Mesendoderm (in vitro differentiated cells): ENCODE data around the gene TSPAN7.

Experiments used
- DNase-seq: peaks from one replicate; pipeline ENCODE4 v3.0.0; 2013
- H2AK5ac ChIP-seq: 2 replicates; pipeline ENCODE4 v1.6.1; 2013; ENCODE audit warnings: low read length, inconsistent platforms
- H2BK120ac ChIP-seq: 2 replicates; pipeline ENCODE4 v1.6.1; 2013; ENCODE audit warnings: low read depth, mild to moderate bottlenecking, low read length, moderate library complexity, mixed read lengths
- H2BK15ac ChIP-seq: replicated peaks from 2 replicates; pipeline ENCODE4 v1.6.1; 2013; ENCODE audit warnings: low read depth, mild to moderate bottlenecking, moderate library complexity
- H2BK5ac ChIP-seq: 2 replicates; pipeline ENCODE4 v1.6.1; 2013; ENCODE audit warnings: low read length, inconsistent platforms
- H3K18ac ChIP-seq: 2 replicates; pipeline ENCODE4 v1.6.1; 2013; ENCODE audit warnings: mild to moderate bottlenecking, low read length, mixed read lengths
- H3K23ac ChIP-seq: one replicate; pipeline ENCODE4 v1.6.1; 2013; ENCODE audit warnings: low read length
- H3K27ac ChIP-seq: 2 replicates; pipeline ENCODE4 v1.5.1; 2013; ENCODE audit warnings: low read depth, mild to moderate bottlenecking, inconsistent platforms, low read length, moderate library complexity
- H3K27me3 ChIP-seq: 2 replicates; pipeline ENCODE4 v1.6.1; 2013; ENCODE audit warnings: low read length, control low read depth, mild to moderate bottlenecking, inconsistent platforms; ENCODE audit not compliant: insufficient read depth, poor library complexity
- H3K36me3 ChIP-seq: 2 replicates; pipeline ENCODE4 v1.6.1; 2013; ENCODE audit warnings: low read length, inconsistent platforms; ENCODE audit not compliant: control insufficient read depth, insufficient read depth
- H3K4ac ChIP-seq: one replicate; pipeline ENCODE4 v1.6.1; 2013; ENCODE audit warnings: low read depth, mild to moderate bottlenecking, low read length, moderate library complexity
- H3K4me1 ChIP-seq: 2 replicates; pipeline ENCODE4 v1.6.1; 2013; ENCODE audit warnings: low read depth, low read length, inconsistent platforms; ENCODE audit not compliant: control insufficient read depth
- H3K4me2 ChIP-seq: 2 replicates; pipeline ENCODE4 v1.6.1; 2013; ENCODE audit warnings: low read length
- H3K4me3 ChIP-seq: 2 replicates; pipeline ENCODE4 v1.5.1; 2013; ENCODE audit warnings: mild to moderate bottlenecking, low read length
- H3K56ac ChIP-seq: one replicate; pipeline ENCODE4 v1.6.1; 2013; ENCODE audit warnings: low read length
- H3K79me1 ChIP-seq: 2 replicates; pipeline ENCODE4 v1.6.1; 2013; ENCODE audit warnings: low read length, inconsistent platforms
- H3K79me2 ChIP-seq: 2 replicates; pipeline ENCODE4 v1.6.1; 2013; ENCODE audit warnings: mild to moderate bottlenecking, low read length; ENCODE audit not compliant: control insufficient read depth, insufficient read depth
- H3K9ac ChIP-seq: 2 replicates; pipeline ENCODE4 v1.6.1; 2013; ENCODE audit warnings: low read length, inconsistent platforms
- H4K5ac ChIP-seq: one replicate; pipeline ENCODE4 v1.6.1; 2013; ENCODE audit warnings: low read length
- H4K8ac ChIP-seq: one replicate; pipeline ENCODE4 v1.6.1; 2013; ENCODE audit warnings: low read depth, mild to moderate bottlenecking, control low read depth, low read length, moderate library complexity
- WGBS: extraction: QIAGEN DNeasy Blood & Tissue Kit; methylation state at CpG from one replicate; pipeline ENCODE4 v1.1.7; 2013; ENCODE audit warnings: low lambda C conversion rate, missing lambda C conversion rate; ENCODE audit not compliant: insufficient coverage; ENCODE audit errors: extremely low coverage; 5-methylcytosine and 5-hydroxymethylcytosine counted together

TSPAN7 gene

DNA sequence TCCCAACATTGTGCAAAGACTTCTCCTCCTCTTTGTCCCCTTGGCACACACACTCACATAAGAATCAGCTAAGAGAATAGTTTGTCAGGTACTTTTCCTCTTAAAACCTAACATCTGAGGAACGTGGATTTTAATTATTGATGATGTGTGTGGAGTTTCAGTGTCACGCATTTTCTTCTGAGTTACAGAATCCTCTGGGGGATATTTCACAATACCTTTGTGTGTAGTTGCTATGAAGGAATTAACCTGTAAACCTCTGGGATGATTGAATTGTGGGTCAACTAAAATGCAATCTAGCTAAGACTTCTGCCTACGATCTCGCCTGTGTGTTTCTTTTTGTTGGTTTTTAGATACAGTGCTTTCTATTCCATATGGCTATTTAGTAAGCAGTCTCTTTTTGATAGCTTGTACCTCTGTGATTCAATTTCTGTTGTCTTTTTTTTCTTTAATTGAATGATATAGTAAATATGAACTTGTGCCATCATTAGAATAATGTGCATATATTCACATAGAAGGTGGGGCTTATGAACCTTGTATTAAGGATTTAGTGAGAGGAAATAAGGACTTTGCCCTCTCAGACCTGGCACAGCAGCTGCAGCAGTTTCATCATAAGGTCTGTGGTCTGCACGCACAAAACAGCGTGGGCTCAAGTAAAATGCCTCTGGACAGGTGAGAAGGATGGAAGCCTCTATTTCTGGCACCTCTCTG, 99.2 kb downstream of the TSPAN7 start:
- no peak for DNase-seq
- no peak overlapping the region for H3K56ac ChIP-seq
- H4K8ac ChIP-seq: no peak overlapping the region
- H3K4me3 ChIP-seq: no peak overlapping the region
- no peaks in the 10 kb centered on the region for H3K79me1 ChIP-seq
- H2BK15ac ChIP-seq: no peak overlapping the region
- no peak overlapping the region for H3K9ac ChIP-seq
- no peaks in the 10 kb centered on the region for H3K27me3 ChIP-seq
- H3K79me2 ChIP-seq: no peaks in the 10 kb centered on the region
- no peak overlapping the region for H2AK5ac ChIP-seq
- H2BK5ac ChIP-seq: no peak overlapping the region
- no peak overlapping the region for H3K23ac ChIP-seq
- no peak overlapping the region for H4K5ac ChIP-seq
- H3K4me1 ChIP-seq: no peaks in the 10 kb centered on the region
- no peak overlapping the region for H3K4ac ChIP-seq
- H3K27ac ChIP-seq: no peak overlapping the region
- no CpG with 5 or more reads among the region's 6 CpGs for WGBS
- H2BK120ac ChIP-seq: no peak overlapping the region
- H3K4me2 ChIP-seq: no peak overlapping the region
- no peak overlapping the region for H3K18ac ChIP-seq
- H3K36me3 ChIP-seq: no peaks in the 10 kb centered on the region

DNA sequence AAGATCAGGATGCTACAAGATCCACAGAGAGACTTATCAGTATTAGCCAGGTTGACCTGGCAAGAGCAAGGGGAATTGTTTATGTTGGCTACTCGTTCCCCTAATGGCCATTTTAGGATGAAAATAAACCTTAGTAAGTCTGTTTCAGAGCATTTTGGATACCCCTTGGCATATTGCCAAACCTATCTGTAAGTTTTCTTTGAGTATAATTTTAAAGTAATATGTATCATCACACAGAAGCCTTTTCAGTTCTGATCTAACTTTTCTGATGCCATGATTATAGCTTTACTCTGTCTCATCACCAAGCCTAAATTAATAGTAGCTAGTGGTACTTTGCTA, 99.7 kb downstream of the TSPAN7 start:
- Histone ChIP-seq H3K56ac (no peak overlapping the region), H3K36me3 (no peaks in the 10 kb centered on the region), H3K4me1 (no peaks in the 10 kb centered on the region), H3K79me1 (no peaks in the 10 kb centered on the region), H2BK120ac (no peak overlapping the region), H3K27me3 (no peaks in the 10 kb centered on the region), H3K23ac (no peak overlapping the region), H4K5ac (no peak overlapping the region), H2BK15ac (no peak overlapping the region), H2AK5ac (no peak overlapping the region), H3K18ac (no peak overlapping the region), H3K4me2 (no peak overlapping the region), H3K79me2 (no peaks in the 10 kb centered on the region), H4K8ac (no peak overlapping the region), H3K4me3 (no peak overlapping the region), H3K4ac (no peak overlapping the region), H3K27ac (no peak overlapping the region), H2BK5ac (no peak overlapping the region), H3K9ac (no peak overlapping the region)
- no peak for DNase-seq
- whole genome bisulfite sequencing: no CpG with 5 or more reads among the region's 1 CpG

DNA sequence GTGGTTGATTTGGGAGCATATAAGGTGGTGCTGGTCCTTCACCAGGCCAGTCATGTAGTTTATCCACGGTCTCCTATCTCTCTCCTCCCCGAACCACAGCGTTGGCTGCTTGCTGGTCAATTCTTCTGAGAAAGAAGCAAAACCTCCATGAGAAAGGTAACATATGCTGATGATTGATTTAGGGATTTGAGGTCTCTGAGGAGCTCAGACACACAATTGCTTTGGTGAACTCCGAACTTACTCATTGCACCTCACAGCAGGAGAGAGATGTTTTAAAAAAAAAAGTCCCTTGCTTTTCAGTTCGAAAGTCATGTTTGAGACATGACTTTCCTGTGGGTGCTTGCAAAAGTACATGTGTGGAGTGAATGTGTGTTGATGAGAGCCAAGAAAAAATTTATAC, 100.2 kb downstream of the TSPAN7 start:
- Histone ChIP-seq H4K8ac (no peak overlapping the region), H2BK5ac (no peak overlapping the region), H3K4me1 (no peaks in the 10 kb centered on the region), H3K27me3 (no peaks in the 10 kb centered on the region), H2AK5ac (no peak overlapping the region), H3K79me1 (no peaks in the 10 kb centered on the region), H3K18ac (no peak overlapping the region), H3K23ac (no peak overlapping the region), H2BK120ac (no peak overlapping the region), H3K27ac (no peak overlapping the region), H2BK15ac (no peak overlapping the region), H3K9ac (no peak overlapping the region), H3K36me3 (no peaks in the 10 kb centered on the region), H3K4me3 (no peak overlapping the region), H3K79me2 (no peaks in the 10 kb centered on the region), H3K56ac (no peak overlapping the region), H3K4ac (no peak overlapping the region), H3K4me2 (no peak overlapping the region), H4K5ac (no peak overlapping the region)
- no CpG with 5 or more reads among the region's 5 CpGs for WGBS
- no peak for DNase-seq

DNA sequence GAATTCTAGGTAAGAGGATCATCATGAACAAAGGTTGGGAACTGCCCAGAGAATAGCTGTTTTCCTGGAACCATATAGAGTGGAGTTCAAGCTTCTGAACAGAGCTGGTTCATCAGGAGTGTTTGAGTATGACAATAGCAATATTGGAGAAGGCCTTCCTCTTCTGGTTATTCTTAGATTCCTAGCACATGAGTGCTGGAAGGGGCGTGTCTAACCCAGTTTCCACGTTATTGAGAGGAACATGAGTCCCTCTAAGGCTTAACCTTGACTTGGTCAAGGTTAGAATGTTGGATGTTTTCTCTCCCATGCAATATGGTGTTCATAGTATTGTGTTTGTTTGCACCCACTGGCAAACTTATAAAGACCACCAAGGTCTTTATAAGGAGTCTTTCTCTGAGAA, 101.3 kb downstream of the TSPAN7 start:
- Histone ChIP-seq H3K79me2 (no peaks in the 10 kb centered on the region), H3K27ac (no peak overlapping the region), H3K4ac (no peak overlapping the region), H2AK5ac (no peak overlapping the region), H3K4me3 (no peak overlapping the region), H3K18ac (no peak overlapping the region), H4K8ac (no peak overlapping the region), H3K79me1 (no peaks in the 10 kb centered on the region), H3K23ac (no peak overlapping the region), H3K4me2 (no peak overlapping the region), H2BK5ac (no peak overlapping the region), H3K9ac (no peak overlapping the region), H4K5ac (no peak overlapping the region), H2BK15ac (no peak overlapping the region), H3K36me3 (no peaks in the 10 kb centered on the region), H3K56ac (no peak overlapping the region), H3K27me3 (no peaks in the 10 kb centered on the region), H3K4me1 (no peaks in the 10 kb centered on the region), H2BK120ac (no peak overlapping the region)
- DNase-seq: no peak
- no CpG with 5 or more reads among the region's 2 CpGs for WGBS

DNA sequence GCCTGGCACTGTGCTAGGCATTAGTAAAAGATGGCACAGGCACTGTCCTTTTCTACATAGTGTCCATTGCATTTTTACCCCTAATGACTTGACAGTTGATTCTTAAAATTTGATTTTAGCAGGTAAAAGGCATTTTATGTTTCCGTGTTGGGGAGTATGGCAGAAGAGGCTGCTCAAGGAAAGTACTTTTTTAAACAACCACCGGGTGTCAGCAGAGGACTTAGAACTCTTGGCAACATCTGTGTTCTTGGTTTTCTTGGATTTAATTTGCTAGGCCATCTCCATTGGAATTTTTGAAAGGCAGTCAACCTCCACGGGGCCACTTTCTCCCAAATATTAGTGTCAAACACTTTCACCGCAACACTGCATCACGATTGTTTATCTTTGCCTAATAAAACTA, 102.9 kb downstream of the TSPAN7 start:
- Histone ChIP-seq H3K9ac (no peak overlapping the region), H2BK15ac (no peak overlapping the region), H4K5ac (no peak overlapping the region), H4K8ac (no peak overlapping the region), H3K4ac (no peak overlapping the region), H3K36me3 (no peaks in the 10 kb centered on the region), H3K79me2 (no peaks in the 10 kb centered on the region), H2AK5ac (no peak overlapping the region), H3K79me1 (no peaks in the 10 kb centered on the region), H3K27ac (no peak overlapping the region), H3K23ac (no peak overlapping the region), H3K18ac (no peak overlapping the region), H3K4me2 (no peak overlapping the region), H2BK5ac (no peak overlapping the region), H3K4me1 (no peaks in the 10 kb centered on the region), H3K56ac (no peak overlapping the region), H2BK120ac (no peak overlapping the region), H3K27me3 (no peaks in the 10 kb centered on the region), H3K4me3 (no peak overlapping the region)
- no CpG with 5 or more reads among the region's 5 CpGs for WGBS
- DNase-seq: peak; percentile 48

DNA sequence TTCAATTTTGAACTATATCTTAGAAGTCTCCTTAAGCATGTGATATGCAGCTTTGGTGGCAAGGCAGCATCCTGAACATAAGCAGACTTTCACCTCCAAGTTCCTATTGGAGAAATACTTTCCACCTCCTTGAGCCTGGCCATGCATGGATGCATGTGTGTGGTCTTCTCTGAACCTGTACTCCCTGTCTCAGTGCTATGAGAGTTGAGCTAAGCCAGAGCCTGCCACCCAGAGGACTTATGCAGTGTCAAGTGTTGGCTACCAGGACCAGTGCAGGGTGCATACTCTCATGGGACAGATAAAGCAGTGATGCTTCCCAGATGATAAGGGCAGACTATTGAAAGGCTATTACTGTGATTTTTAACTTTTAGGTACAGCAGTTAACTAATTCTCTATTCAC, 105.6 kb downstream of the TSPAN7 start:
- Histone ChIP-seq H3K27me3 (no peaks in the 10 kb centered on the region), H3K36me3 (no peaks in the 10 kb centered on the region), H4K8ac (no peak overlapping the region), H3K79me1 (no peaks in the 10 kb centered on the region), H3K9ac (no peak overlapping the region), H2AK5ac (no peak overlapping the region), H3K18ac (no peak overlapping the region), H3K4ac (no peak overlapping the region), H2BK5ac (no peak overlapping the region), H3K79me2 (no peaks in the 10 kb centered on the region), H2BK120ac (no peak overlapping the region), H4K5ac (no peak overlapping the region), H3K27ac (no peak overlapping the region), H3K4me2 (no peak overlapping the region), H3K4me3 (no peak overlapping the region), H2BK15ac (no peak overlapping the region), H3K23ac (no peak overlapping the region), H3K56ac (no peak overlapping the region), H3K4me1 (no peaks in the 10 kb centered on the region)
- no peak for DNase-seq
